HG02970 (cell line): Measurements from ENCODE around the gene PDXK.
A peak's percentile ranks its signal among the peaks of the same experiment; 100 is the strongest.

Experiments
- ATAC-seq: cut with Tn5 transposase; IDR thresholded peaks from one replicate; pipeline ENCODE4 v1.9.1; 2021; ENCODE audit warnings: mild to moderate bottlenecking, moderate library complexity, moderate number of reproducible peaks; ENCODE audit not compliant: unreplicated experiment, low FRiP score

Gene PDXK

DNA sequence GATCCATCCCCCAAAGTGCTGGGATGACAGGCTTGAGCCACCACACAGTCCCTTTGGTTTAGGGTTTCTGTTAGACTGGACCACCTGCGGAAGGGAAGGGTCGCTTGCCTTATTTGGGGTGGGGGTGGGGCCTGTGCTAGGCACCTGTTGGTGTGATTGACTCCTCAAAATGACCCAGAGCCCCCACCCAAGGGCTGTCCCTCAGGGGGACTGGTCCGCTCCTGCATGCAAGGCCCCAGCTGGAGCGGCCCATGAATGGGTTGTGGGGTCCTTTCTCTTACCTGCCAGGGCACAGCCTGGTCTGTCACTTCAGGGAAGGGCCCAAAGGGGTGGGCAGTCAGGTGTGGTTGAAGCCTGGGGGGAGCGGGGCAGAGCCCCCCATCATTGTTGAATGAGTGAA is 59.0 kb downstream of the PDXK start:
- ATAC-seq: no peak

DNA sequence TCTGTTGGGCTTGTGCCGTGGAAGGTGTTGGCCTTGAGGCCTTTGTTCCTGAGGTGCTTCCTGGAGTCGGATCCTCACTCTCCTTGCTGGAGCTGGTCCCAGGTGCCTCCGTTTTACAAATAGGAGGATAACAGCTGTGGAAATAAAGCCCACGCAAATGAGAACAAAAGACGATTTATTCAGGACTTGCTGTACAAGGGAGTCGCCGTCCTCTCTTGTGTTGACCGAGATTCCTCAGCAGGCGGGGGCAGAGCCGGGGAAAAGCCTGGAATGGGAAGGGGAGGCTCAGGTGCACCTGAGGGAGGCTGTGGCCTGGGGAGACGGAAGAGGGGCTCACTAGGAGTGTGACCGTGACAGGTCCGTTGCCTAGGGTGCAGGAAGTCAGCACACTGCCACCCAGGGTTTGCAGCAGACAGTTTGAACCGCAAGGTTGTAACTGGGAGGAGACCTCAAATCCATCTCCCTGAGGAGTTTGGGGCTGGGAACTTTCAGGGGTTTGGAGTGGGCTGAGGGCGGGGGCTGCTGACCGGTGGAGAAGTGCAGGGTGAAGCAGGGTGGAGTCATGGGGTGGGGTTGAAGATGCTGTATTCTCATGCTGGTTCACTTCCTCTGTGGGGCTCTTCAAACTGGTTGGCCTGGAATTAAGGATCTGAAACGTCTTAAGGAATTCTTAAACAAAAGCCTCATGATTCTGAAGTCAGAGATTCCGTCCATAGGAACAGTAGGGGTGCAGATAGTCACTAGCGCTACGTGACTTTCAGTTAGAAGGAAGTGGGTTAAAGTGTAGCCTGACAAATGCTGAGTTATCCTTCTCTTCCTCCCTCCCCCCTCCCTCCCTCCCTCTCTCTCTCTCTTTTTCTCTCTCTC is 59.8 kb downstream of the PDXK start:
- no peak for ATAC-seq

DNA sequence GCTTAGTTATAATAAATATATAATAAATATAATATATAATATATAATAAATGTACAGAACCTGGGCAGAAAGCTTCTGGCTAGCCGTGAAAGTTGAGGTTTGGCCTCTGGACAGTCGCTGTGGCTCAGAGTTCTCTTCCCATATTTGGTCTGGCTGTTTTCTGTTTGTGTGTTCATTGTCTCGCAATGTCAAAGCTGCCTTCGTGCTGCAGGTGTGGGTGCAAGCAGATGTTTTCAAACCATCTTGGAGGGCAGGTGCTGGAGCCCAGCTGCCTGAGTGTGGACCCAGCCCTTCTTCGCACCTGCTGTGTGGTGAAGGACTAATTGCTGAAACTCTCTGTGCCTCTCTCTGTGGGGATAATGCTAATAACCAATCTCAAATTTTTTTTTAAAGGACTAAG is 60.7 kb downstream of the PDXK start:
- ATAC-seq: no peak

DNA sequence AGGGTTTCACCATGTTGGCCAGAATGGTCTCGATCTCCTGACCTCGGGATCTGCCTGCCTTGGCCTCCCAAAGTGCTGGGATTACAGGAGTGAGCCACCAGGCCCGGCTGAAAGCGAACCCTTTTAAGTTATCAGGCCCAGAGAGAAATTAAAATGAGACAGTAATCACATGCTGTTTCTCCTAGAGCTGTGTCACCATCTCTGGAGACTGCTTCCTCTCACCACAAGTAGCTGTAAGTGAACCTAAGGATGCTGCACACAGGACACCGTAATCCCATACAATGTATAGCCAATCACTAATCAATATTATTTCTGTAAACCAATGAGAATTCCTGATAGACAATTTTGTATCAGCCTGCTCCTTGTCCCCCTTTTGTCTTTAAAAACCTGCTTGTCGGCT is 62.9 kb downstream of the PDXK start:
- ATAC-seq: no peak

DNA sequence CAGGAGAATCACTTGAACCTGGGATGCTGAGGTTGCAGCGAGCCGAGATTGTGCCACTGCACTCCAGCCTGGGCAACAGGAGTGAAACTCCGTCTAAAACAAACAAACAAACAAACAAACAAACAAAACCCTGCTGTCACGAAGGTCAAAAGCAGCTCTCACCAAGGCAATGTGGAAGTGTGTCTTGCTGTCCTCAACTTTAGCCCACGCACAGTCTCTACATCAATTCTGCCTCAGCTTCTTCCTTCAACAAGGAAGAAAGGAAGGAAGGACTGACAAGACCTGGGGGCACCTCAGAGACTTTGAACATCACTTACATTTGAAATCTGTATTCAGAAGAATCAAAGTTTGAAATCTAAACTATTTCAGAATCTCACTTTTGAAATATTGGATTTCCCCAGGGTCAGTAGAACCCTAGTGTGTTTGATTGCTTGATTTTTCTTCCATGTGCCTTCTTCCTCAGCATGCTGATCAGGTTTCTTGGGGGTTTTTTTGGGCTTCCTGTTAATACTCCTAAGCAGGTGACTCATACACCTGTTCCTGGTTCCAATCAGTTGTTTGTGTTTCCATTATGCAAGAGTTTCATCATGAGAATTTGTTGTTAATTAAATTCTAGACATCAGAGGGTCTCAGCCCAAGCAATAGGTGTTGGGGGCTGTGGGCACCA is 63.6 kb downstream of the PDXK start:
- no peak for ATAC-seq

DNA sequence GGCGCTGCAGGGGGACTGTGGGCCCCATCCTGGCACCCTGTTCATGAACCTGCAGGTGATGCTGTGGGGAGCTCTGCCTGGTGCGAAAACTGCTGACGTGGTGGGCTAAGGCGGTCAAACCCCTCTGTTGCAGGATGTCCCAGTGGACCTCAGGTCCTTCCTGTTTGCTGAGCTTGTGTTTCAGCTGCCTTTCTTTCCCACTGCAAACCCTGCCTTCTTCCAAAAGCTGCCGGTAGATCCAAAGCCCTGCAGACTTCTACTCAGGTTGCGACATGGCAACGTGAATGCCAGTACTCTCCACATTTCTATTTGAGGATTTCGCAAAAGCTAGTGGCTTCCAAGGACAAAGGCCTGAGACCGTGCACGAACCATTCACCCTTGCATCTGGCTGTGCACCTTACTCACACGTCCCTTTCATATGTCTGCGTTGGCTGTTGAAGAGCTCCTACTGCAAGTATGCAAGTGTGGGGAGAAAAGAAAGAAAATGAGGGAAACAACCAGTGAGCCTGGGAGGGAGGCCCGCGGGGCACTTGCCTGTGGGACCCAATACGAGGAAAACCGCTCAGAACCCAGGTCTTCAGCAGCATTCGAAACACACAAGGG is 64.3 kb downstream of the PDXK start:
- no peak for ATAC-seq

DNA sequence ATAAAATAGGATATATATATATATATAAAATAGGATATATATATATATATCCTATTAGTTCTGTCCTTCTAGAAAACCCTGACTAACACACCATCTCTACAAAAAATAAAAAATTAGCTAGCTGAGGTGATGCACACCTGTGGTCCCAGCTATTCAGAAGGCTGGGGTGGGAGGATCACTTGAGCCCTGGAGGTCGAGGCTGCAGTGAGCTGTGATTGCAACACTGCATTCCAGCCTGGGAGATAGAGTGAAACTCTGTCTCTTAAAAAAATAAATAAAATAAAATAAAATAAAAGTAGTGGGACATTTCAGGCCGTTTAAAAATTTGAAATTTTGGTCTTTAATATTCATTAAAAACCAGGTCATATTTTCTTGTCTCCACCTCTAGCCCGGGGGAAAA is 66.2 kb downstream of the PDXK start:
- ATAC-seq: no peak

DNA sequence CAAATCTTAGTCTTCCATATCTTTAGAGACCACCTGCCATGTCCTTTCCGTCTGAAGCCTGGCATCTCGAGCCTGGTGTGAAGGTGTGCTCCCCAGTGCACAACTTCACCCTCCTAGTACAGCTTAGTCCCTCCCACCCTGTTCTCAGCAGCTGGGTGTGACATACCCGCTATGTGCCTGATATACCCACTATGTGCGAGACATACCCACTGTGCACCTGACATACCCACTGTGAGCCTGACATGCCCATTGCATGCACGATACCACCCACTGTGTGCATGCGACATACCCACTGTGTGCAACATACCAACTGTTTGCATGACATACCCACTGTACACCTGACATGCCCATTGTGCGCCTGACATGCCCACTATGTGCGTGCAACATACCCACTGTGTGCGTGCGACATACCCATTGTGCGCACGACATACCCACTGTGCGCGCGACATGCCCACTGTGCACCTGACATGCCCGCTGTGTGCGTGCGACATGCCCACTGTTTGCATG is 67.4 kb downstream of the PDXK start:
- no peak for ATAC-seq

DNA sequence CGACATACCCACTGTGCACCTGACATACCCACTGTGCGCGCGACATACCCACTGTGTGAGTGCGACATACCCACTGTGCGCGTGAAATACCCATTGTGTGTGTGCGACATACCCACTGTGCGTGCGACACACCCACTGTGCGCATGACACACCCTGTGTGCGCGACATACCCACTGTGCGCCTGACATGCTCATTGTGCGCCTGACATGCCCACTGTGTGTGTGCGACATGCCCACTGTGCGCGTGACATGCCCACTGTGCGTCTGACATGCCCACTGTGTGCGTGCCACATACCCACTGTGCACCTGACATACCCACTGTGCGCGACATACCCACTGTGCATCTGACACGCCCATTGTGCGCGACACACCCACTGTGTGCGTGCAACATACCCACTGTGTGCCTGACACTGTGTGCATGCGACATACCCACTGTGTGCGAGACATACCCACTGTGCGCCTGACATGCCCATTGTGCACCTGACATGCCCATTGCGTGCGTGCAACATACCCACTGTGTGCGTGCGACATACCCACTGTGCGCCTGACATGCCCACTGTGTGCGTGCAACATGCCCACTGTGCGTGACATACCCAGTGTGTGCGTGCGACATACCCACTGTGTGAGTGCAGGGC is 68.0 kb downstream of the PDXK start:
- ATAC-seq: no peak

DNA sequence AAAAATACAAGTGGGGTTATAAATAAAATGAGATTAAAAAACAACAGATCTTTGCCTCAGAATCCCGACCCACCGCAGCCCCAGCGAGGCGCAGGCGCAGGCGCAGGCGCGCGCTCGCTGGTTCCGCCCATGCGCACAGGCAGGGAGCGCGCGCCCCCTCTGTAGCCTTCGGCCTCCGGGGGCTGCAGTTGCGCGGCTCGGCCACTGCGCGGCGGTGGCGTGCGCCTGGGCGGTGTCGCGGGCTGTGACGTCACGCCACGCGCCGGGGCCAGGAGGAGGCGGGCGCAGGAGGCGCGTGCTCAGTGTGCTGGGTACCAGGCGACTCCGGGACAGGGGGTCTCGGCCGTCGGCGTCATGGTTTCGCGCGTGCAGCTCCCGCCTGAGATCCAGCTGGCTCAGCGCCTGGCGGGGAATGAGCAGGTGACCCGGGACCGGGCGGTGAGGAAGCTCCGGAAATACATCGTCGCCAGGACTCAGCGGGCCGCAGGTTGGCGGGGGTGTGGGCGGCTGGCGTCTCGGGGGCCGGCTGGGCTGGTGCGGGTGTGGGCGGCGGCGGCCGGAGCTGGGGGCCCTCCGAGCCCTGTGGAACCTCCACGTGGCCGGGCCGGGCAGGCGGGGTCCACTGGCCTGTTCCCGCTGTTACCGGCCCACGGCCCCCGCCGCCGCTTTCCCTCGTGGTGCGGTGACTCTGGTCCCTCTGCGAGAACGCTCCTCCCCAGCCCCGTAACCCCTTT is 70.5 kb downstream of the PDXK start, which contains the start of gene RRP1:
Gene RRP1, plus strand, starts transcription at position 302 of the 734 bp plus-strand sequence. Its CDS starts 53 bp downstream, at position 355.
- ATAC-seq: peak; percentile 92

DNA sequence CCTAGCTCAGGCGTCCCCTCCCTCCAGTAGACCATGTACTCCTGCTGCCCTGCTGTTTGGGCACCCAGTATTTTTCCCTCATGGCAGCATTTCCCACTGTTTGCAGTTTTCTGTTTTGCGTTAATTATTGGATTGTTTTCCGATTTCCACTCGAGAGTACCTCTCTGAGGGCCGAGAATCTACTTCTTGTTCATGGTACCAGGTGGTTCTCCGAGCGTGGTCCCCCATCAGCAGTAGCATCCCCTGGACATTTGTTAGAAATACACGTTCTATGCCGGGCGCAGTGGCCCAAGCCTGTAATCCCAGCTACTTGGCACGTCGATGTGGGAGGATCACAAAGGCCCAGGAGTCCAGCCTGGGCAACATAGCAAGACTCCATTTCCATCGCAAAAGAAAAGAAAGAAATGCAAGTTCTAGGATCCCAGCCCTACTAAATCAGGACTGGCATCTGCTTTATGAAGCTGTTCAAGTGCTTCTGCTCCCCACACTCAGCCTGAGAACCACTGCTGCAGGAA is 71.1 kb downstream of the PDXK start:
- no peak for ATAC-seq

DNA sequence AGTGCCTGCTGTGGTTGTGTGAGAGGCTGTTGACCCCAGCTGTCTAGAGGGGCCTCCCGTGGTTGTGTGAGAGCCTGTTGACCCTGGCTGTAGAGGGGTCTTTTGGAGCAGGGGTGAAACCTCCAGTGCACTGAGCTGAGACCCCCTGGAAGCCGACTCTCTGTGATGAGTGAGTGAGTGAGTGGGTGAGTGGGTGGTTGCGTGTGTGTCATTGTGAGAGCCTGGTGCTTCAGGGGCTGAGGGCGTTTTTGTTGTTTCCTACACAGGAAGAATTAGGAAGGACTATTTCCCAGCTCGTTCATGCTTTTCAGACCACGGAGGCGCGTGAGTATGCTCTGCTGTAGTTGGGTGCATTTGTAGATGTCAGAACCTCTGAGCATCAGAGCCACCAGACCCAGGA is 73.5 kb downstream of the PDXK start:
- no peak for ATAC-seq

DNA sequence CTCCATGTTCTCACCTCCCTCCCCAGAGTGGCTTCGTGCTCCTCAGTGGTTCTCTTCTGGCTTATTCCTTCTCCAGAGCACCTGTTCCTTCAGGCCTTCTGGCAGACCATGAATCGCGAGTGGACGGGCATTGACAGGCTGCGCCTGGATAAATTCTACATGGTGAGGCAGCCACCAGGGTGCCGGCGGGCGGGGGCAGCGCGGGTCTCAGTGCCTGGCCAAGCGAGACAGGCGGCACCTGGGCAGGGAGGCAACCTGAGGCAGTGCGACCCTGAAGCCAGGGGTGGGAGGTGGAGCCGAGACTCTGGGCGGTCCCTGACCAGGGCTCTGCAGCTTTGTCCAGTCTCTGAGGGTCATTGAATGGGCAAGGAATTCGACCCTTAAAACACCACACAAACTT is 74.3 kb downstream of the PDXK start:
- no peak for ATAC-seq

DNA sequence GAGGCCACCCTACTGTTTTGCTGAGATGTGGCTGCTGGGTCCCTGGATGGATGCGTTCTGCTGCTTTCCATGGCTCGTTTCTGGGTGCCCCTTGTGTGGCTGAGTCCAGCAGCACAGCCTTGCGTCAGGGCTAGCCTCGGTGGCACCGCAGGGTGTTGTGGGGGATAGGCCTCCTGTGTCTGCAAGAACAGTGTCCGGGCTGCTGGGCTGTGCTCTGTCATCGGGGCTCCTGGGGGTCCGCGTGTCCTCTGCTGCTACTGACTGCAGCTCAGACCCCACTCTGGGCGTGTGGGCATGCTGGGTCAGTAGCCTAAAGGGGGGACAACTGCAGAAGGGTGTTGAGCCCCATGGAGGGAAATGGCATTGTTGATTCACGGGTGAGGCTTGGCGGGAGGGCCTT is 75.4 kb downstream of the PDXK start:
- ATAC-seq: no peak

DNA sequence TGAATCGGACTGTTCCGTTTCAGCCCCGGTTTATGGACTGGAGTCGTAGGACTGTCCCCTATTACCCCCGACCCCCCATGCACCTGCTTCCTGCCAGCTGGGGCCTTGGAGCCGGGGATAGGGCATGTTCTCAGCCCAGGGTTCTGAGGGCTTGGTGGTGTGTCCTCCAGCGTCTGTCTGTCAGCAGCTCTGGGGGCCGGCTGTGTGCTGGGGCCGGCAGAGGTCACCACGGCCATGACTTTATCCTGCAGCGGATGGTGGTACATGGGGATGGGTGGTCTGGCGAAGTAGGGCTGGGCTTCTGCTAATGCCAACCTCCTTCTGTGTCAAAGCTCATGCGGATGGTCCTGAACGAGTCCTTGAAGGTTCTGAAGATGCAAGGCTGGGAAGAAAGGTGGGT is 75.9 kb downstream of the PDXK start:
- ATAC-seq: no peak

DNA sequence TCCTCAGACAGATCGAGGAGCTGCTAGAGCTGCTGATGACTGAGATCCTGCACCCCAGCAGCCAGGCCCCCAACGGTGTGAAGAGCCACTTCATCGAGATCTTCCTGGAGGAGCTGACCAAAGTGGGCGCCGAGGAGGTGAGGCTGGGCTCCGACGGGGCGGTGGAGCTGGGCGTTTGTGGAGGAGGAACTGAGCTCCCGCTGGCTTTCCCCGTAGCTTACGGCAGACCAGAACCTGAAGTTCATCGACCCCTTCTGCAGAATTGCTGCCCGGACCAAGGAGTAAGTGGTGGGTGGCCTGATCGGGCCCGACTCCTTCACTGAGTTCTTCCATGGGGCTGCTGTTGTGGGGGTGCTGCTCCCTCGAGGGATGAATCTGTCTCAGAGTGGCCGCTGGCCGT is 78.5 kb downstream of the PDXK start:
- no peak for ATAC-seq

DNA sequence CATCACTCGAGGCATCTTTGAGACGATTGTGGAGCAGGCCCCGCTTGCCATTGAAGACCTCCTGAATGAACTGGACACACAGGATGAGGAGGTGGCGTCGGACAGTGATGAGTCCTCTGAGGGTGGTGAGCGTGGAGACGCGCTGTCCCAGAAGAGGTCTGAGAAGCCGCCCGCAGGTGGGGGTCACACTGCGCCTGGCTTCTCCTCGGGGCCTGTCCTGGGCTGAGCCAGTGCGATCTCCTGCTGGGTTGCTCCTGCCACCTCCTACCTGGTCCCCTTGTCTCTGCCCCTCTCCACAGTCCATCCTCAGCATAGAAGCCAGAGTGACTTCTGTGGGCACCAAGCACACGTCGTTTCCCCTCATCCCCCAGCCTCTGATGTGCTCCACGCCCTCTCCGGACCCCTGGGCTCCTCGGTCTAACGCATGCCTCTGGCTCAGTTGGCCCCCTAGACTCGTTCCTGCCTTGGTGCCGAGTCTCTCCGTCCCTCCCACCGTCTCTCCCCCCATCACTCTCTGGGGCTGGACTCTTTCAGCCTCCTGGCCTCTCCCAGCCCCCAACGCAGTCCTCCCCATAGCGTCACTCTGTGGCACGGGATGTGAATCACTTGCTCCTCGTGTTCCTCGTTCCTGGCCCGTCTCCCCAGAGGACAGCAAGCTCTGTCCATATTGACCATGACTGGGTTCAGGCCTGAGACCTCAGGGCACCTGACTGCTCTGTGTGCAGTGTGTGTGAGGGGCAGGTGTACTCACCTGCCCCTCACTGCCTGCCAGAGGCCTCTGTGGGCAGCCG is 79.2 kb downstream of the PDXK start:
- no peak for ATAC-seq

DNA sequence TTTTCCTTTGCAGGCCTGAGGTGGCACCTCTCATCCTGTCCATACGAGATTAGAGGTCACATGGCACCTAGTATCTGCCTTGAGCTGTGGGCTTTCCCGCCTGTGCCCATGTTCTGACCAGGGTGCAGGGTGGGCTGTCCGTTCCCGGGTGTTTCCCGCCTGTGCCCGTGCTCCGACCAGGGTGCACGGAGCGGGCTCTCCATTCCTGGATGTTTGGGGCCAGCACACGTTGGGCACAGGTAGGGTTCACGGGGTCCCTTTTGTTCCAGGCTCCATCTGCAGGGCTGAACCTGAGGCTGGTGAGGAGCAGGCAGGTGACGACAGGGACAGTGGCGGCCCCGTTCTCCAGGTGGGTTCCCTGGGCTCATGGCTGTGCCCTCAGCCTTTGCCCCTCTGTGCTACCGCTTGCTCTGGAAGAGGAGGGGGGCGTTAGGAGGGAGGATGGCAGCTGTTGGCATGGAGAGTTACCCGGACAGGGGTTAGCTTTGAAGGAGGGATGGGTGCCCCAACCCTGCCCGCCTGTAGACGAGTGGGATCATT is 80.4 kb downstream of the PDXK start:
- no peak for ATAC-seq

DNA sequence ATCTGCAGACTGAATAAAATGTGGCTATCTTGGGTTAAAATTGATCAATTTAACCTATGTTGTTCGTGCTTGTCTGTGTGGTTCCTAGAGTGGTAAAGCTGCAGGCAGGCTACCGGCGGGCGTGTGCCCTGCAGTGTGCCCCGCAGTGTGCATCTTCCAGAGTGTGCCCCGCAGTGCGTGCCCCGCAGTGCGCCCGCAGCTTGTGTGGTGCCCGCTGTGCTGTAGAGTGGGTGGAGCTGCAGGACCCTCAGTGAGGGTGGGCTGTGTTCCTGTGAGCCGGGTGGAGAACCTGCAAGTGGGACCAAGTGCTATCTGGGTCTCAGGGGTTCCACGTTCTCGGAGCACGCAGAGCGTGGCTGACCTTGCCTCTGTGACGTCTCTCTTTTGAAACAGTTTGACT is 81.2 kb downstream of the PDXK start:
- no peak for ATAC-seq
